ENCODE results near the gene SEC22A. TPM values are rescaled to one million over a fixed set of nuclear protein-coding genes. Genes with fewer than 3 reads are reported as not detected.

Gene SEC22A
- total RNA-seq, 1 donor from 2014 or later: 17.0 TPM

- no peak for DNase-seq (ENCODE audit: low spot score)
- H3K4me3 Mint-ChIP-seq (ENCODE audit: low read depth): no peak overlapping the region
- intact Hi-C loops (cut with micrococcal nuclease): no loop called here
- no peak overlapping the region for H3K27ac Mint-ChIP-seq
- H3K27me3 Mint-ChIP-seq (ENCODE audit: low read depth): peaks cover 3% of the 10 kb centered on the region
- no peaks in the 10 kb centered on the region for H3K36me3 Mint-ChIP-seq (ENCODE audit: low read depth)
- H3K4me1 Mint-ChIP-seq (ENCODE audit: low read depth): no peaks in the 10 kb centered on the region
- no peaks in the 10 kb centered on the region for H3K9me3 Mint-ChIP-seq
Measured at GRCh38 chr3:123296836-123297626, 95.3 kb downstream of the SEC22A start.

- no peak overlapping the region for H3K27ac Mint-ChIP-seq
- H3K36me3 Mint-ChIP-seq (ENCODE audit: low read depth): no peaks in the 10 kb centered on the region
- intact Hi-C loops (cut with micrococcal nuclease): no loop called here
- no peak for DNase-seq (ENCODE audit: low spot score)
- no peaks in the 10 kb centered on the region for H3K4me1 Mint-ChIP-seq (ENCODE audit: low read depth)
- H3K27me3 Mint-ChIP-seq (ENCODE audit: low read depth): peaks cover 3% of the 10 kb centered on the region
- no peaks in the 10 kb centered on the region for H3K9me3 Mint-ChIP-seq
- no peak overlapping the region for H3K4me3 Mint-ChIP-seq (ENCODE audit: low read depth)
Measured at GRCh38 chr3:123297627-123297899, 95.8 kb downstream of the SEC22A start.

DNA sequence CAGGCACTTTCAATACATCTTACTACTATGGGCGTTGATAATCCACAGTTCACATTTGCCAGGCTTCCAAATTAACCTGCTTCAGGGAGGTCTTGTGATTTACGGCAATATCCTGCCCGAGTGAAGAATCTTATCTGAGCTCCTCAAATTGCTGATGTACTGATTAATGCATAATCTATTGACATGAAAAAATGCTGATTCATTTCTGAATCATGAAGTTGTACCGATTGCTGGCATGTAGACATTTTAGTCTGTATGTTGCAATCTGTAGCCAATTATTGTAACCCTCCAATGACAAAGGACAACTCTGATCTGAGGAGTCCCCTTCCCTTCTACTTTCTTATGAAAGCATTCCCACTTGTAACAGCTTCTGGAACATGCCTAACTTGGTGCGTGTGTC lies 97.2 kb downstream of the SEC22A start:
- intact Hi-C loops (cut with micrococcal nuclease): no loop called here
- Mint-ChIP-seq H3K4me3 (ENCODE audit: low read depth) (no peak overlapping the region), H3K9me3 (no peaks in the 10 kb centered on the region), H3K36me3 (ENCODE audit: low read depth) (no peaks in the 10 kb centered on the region), H3K4me1 (ENCODE audit: low read depth) (no peaks in the 10 kb centered on the region), H3K27me3 (ENCODE audit: low read depth) (no peaks in the 10 kb centered on the region), H3K27ac (no peak overlapping the region)
- DNase-seq (ENCODE audit: low spot score): no peak

DNA sequence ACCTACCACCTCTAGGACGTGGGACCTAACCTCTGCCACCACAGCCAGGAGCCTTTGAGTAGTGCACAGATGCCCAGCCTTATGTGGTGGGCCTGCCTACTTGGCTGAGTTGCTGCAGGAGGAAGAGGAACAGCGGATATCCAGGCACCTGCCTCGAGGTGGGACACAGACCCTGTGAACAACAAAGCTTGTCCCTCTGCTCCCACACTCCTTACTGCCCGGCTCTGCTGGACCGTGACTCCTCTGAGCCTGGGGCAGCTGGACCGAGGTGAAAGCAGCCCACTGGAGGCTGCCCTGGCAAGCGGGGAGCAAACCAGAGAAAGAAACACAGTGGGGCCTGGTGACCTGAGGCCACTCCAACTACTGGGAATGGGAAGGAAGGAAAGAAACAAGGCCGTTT lies 97.8 kb downstream of the SEC22A start:
- Mint-ChIP-seq H3K4me1 (ENCODE audit: low read depth) (no peaks in the 10 kb centered on the region), H3K4me3 (ENCODE audit: low read depth) (no peak overlapping the region), H3K36me3 (ENCODE audit: low read depth) (no peaks in the 10 kb centered on the region), H3K27me3 (ENCODE audit: low read depth) (no peaks in the 10 kb centered on the region), H3K27ac (no peak overlapping the region), H3K9me3 (no peaks in the 10 kb centered on the region)
- intact Hi-C loops (cut with micrococcal nuclease): no loop called here
- DNase-seq (ENCODE audit: low spot score): no peak

DNA sequence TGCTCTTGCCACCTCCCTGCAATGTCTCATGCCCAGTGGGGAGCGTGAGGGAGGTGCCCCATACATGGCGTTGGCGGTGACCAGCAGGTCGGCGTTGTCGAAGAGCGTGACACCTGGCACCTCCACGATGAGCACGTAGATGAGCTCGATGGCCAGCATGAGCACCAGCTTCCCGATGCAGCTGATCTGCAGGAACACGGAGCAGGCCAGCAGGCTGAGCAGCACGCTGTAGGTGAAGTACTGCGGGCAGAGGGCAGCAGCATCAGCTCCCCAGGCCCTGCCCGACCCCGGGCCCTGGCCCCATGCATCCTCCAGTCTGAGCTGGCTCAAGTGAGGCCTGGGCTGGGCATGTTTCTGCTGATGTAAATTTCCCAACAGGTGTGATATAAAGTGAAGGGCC lies 98.3 kb downstream of the SEC22A start:
- Mint-ChIP-seq H3K27ac (no peak overlapping the region), H3K9me3 (no peaks in the 10 kb centered on the region), H3K36me3 (ENCODE audit: low read depth) (no peaks in the 10 kb centered on the region), H3K4me3 (ENCODE audit: low read depth) (no peak overlapping the region), H3K4me1 (ENCODE audit: low read depth) (no peaks in the 10 kb centered on the region), H3K27me3 (ENCODE audit: low read depth) (no peaks in the 10 kb centered on the region)
- DNase-seq (ENCODE audit: low spot score): no peak
- intact Hi-C loops (cut with micrococcal nuclease): no loop called here

- no peak for DNase-seq (ENCODE audit: low spot score)
- Mint-ChIP-seq H3K27me3 (ENCODE audit: low read depth) (no peaks in the 10 kb centered on the region), H3K27ac (no peak overlapping the region), H3K36me3 (ENCODE audit: low read depth) (no peaks in the 10 kb centered on the region), H3K4me3 (ENCODE audit: low read depth) (no peak overlapping the region), H3K4me1 (ENCODE audit: low read depth) (no peaks in the 10 kb centered on the region), H3K9me3 (no peaks in the 10 kb centered on the region)
- intact Hi-C loops (cut with micrococcal nuclease): no loop called here
Measured at GRCh38 chr3:123300583-123300982, 98.8 kb downstream of the SEC22A start.

GRCh38 chr3:123301331-123302184 lies 99.8 kb downstream of the SEC22A start:
- no peak overlapping the region for H3K4me3 Mint-ChIP-seq (ENCODE audit: low read depth)
- H3K9me3 Mint-ChIP-seq: no peaks in the 10 kb centered on the region
- H3K36me3 Mint-ChIP-seq (ENCODE audit: low read depth): no peaks in the 10 kb centered on the region
- H3K27me3 Mint-ChIP-seq (ENCODE audit: low read depth): peaks cover 2% of the 10 kb centered on the region
- intact Hi-C loops (cut with micrococcal nuclease): no loop called here
- no peak for DNase-seq (ENCODE audit: low spot score)
- H3K4me1 Mint-ChIP-seq (ENCODE audit: low read depth): no peaks in the 10 kb centered on the region
- H3K27ac Mint-ChIP-seq: no peak overlapping the region

GRCh38 chr3:123302961-123303360 lies 101.2 kb downstream of the SEC22A start:
- Mint-ChIP-seq H3K4me1 (ENCODE audit: low read depth) (no peaks in the 10 kb centered on the region), H3K27me3 (ENCODE audit: low read depth) (peaks cover 4% of the 10 kb centered on the region), H3K4me3 (ENCODE audit: low read depth) (no peak overlapping the region), H3K36me3 (ENCODE audit: low read depth) (no peaks in the 10 kb centered on the region), H3K9me3 (no peaks in the 10 kb centered on the region), H3K27ac (no peak overlapping the region)
- intact Hi-C loops (cut with micrococcal nuclease): no loop called here
- no peak for DNase-seq (ENCODE audit: low spot score)

- Mint-ChIP-seq H3K9me3 (no peaks in the 10 kb centered on the region), H3K27ac (no peak overlapping the region), H3K27me3 (ENCODE audit: low read depth) (peaks cover 4% of the 10 kb centered on the region), H3K4me1 (ENCODE audit: low read depth) (no peaks in the 10 kb centered on the region), H3K36me3 (ENCODE audit: low read depth) (no peaks in the 10 kb centered on the region), H3K4me3 (ENCODE audit: low read depth) (no peak overlapping the region)
- DNase-seq (ENCODE audit: low spot score): no peak
- intact Hi-C loops (cut with micrococcal nuclease): no loop called here
Measured at GRCh38 chr3:123303976-123304560, 102.3 kb downstream of the SEC22A start.

DNA sequence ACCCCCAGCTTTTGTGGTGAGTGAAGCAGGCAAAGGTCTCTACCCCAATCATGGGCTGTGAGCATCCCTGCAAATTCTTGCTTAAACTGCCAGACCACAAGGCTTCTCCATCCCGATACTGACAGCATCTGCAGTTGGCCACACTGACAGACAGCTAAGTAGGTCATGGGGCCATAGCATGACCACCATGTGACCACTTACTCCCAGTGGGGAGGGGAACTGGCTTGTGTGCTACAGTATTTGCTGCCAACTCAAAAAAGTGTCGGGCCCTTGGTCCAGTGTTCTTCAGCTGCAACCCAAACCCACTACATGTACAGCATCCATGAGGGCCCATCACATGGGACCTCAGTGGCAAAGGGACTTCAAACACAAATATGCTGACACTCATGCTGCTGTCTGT lies 103.4 kb downstream of the SEC22A start:
- H3K9me3 Mint-ChIP-seq: no peaks in the 10 kb centered on the region
- H3K27me3 Mint-ChIP-seq (ENCODE audit: low read depth): peaks cover 4% of the 10 kb centered on the region
- no peak for DNase-seq (ENCODE audit: low spot score)
- H3K36me3 Mint-ChIP-seq (ENCODE audit: low read depth): no peaks in the 10 kb centered on the region
- H3K27ac Mint-ChIP-seq: no peak overlapping the region
- H3K4me3 Mint-ChIP-seq (ENCODE audit: low read depth): no peak overlapping the region
- intact Hi-C loops (cut with micrococcal nuclease): no loop called here
- no peaks in the 10 kb centered on the region for H3K4me1 Mint-ChIP-seq (ENCODE audit: low read depth)

GRCh38 chr3:123307064-123307463 lies 105.3 kb downstream of the SEC22A start:
- no peak for DNase-seq (ENCODE audit: low spot score)
- H3K36me3 Mint-ChIP-seq (ENCODE audit: low read depth): no peaks in the 10 kb centered on the region
- H3K9me3 Mint-ChIP-seq: no peaks in the 10 kb centered on the region
- intact Hi-C loops (cut with micrococcal nuclease): no loop called here
- no peak overlapping the region for H3K4me3 Mint-ChIP-seq (ENCODE audit: low read depth)
- H3K27me3 Mint-ChIP-seq (ENCODE audit: low read depth): peaks cover 4% of the 10 kb centered on the region
- no peak overlapping the region for H3K27ac Mint-ChIP-seq
- no peaks in the 10 kb centered on the region for H3K4me1 Mint-ChIP-seq (ENCODE audit: low read depth)

- Mint-ChIP-seq H3K4me1 (ENCODE audit: low read depth) (no peaks in the 10 kb centered on the region), H3K27me3 (ENCODE audit: low read depth) (peaks cover 11% of the 10 kb centered on the region), H3K4me3 (ENCODE audit: low read depth) (no peak overlapping the region), H3K27ac (no peak overlapping the region), H3K9me3 (no peaks in the 10 kb centered on the region), H3K36me3 (ENCODE audit: low read depth) (no peaks in the 10 kb centered on the region)
- DNase-seq (ENCODE audit: low spot score): no peak
- intact Hi-C loops (cut with micrococcal nuclease): no loop called here
Measured at GRCh38 chr3:123310186-123310585, 108.4 kb downstream of the SEC22A start.

DNA sequence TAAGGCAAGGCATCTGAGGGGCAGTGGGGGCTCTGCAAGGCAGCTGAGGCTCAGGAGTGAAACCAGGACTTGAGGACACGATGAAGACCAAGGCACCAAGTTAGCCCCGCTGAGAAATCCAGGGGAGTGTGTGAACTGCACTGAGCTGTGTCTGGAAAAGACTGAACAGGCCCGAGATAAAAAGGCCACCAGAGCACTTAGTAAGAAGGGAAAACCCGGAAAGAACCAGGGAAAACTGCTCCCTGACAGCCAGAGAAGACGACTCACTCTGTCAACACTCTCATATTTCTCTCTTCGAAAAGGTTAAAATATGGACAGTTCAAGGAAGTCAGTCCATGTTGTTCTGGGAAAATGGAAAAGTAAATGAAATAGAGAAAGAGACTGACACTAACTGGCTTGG lies 109.0 kb downstream of the SEC22A start:
- Mint-ChIP-seq H3K9me3 (no peaks in the 10 kb centered on the region), H3K27me3 (ENCODE audit: low read depth) (peaks cover 12% of the 10 kb centered on the region), H3K4me1 (ENCODE audit: low read depth) (no peaks in the 10 kb centered on the region), H3K27ac (no peak overlapping the region), H3K4me3 (ENCODE audit: low read depth) (no peak overlapping the region), H3K36me3 (ENCODE audit: low read depth) (no peaks in the 10 kb centered on the region)
- DNase-seq (ENCODE audit: low spot score): no peak
- intact Hi-C loops (cut with micrococcal nuclease): no loop called here

Measured in activated T-helper 2 cell treated with anti-CD3 and anti-CD28 coated beads, Interferon-gamma antibody, Interleukin-2, Interleukin-4, amounts not matched to agents 10 μg/mL and 5 μg/mL and 100 μg/mL, durations not matched to agents 14 hours and 24 hours and 36 hours (primary cell).